Measurements from ENCODE around the gene APBA2. TPM values are rescaled to one million over a fixed set of nuclear protein-coding genes. Genes with fewer than 3 reads are reported as not detected.
A peak's percentile ranks its signal among the peaks of the same experiment; 100 is the strongest.
"Not testable (repeated sequence)": the region's sequence is repeated elsewhere in the genome, so short reads cannot be mapped to it uniquely, and the experiment has no call there.

The APBA2 gene
- total RNA-seq, 1 donor from 2014 or later: 19.6 TPM

DNA sequence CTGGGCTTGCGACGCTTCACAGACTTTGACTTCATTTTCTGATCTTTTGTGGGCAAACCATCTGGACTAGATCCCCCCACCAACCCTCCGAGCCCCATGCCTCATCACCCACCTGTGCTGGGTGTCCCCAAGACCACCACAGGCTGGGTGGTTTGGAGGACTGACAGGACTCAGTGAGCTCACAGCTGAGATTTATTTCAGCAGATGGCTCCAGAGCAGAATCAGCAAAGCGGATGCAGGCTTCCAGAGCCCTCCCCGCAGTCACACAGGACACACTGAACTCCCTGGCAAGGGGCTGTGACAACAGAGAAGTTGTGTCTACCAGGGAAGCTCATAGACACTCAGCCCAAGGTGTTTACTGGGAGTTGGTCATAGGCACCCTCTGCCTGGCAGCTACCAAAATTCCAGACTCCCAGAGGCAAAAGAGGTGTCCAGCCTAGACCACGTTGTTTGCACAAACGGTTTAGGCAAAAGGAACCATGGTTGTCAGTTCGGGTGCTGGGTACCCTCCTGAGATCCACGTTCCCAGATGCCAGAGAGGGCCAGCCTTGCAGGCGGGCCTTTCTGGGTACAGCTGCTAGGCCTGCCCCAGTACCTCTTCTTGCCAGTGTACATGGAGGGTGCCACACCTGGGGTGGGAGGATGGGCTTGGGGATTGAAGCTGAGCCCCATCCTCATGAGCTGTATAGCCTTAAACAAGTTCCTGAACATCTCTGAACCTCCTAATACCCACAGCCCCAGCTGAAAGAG is 213.5 kb downstream of the APBA2 start:
- TF ChIP-seq POLR2A (IDR thresholded peaks at IDR 0.05): no peak
- TF ChIP-seq, protein P1, sequence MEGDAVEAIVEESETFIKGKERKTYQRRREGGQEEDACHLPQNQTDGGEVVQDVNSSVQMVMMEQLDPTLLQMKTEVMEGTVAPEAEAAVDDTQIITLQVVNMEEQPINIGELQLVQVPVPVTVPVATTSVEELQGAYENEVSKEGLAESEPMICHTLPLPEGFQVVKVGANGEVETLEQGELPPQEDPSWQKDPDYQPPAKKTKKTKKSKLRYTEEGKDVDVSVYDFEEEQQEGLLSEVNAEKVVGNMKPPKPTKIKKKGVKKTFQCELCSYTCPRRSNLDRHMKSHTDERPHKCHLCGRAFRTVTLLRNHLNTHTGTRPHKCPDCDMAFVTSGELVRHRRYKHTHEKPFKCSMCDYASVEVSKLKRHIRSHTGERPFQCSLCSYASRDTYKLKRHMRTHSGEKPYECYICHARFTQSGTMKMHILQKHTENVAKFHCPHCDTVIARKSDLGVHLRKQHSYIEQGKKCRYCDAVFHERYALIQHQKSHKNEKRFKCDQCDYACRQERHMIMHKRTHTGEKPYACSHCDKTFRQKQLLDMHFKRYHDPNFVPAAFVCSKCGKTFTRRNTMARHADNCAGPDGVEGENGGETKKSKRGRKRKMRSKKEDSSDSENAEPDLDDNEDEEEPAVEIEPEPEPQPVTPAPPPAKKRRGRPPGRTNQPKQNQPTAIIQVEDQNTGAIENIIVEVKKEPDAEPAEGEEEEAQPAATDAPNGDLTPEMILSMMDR (IDR thresholded peaks at IDR 0.05): no peak
- TF ChIP-seq POLR2AphosphoS5 (IDR thresholded peaks at IDR 0.05; ENCODE audit: insufficient read depth in 1 of 2, low read depth in 1 of 2): no peak
- no peak for DNase-seq (ENCODE audit: extremely low spot score in 2 of 2)
- no peaks in the 10 kb centered on the region for H3K27me3 ChIP-seq
- peaks cover 7% of the 10 kb centered on the region for H3K4me1 ChIP-seq
- intact Hi-C loops (cut with DNase I): no loop called here
- no peak overlapping the region for H3K4me3 ChIP-seq
- H3K27ac ChIP-seq: no peak overlapping the region
- no peaks in the 10 kb centered on the region for H3K9me3 ChIP-seq
- H3K36me3 ChIP-seq: no peaks in the 10 kb centered on the region

DNA sequence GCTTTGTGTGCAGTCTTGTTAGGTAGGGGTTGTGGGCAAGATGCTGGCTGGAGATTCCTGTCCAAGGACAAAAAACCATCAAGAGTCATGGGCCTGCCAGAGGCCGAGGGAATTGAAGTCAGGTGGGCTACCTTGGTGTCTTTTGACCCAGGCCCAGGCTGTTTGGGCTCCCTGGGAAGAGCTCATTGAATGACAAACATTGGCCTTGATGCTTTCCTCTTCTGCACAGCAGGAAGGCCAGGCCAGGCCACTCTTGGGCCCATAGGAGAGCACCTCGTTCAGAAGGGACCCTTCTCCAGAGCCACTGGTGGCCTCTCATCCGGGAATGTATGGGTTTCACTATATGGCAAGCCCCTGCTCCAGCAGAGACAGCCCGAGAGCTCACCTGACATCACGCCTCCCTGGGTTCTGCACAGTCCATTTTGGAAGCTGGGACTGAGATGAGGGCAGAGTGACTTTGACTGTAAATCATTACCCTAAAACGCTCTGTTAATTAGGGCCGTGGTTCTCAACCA is 214.8 kb downstream of the APBA2 start:
- intact Hi-C loops (cut with DNase I): no loop called here
- Histone ChIP-seq H3K27me3 (no peaks in the 10 kb centered on the region), H3K27ac (no peak overlapping the region), H3K4me3 (no peak overlapping the region), H3K36me3 (no peaks in the 10 kb centered on the region), H3K9me3 (no peaks in the 10 kb centered on the region), H3K4me1 (peaks cover 7% of the 10 kb centered on the region)
- TF ChIP-seq, protein P1 (IDR thresholded peaks at IDR 0.05): no peak
- TF ChIP-seq POLR2AphosphoS5 (IDR thresholded peaks at IDR 0.05; ENCODE audit: insufficient read depth in 1 of 2, low read depth in 1 of 2) (no peak), POLR2A (IDR thresholded peaks at IDR 0.05) (no peak)
- no peak for DNase-seq (ENCODE audit: extremely low spot score in 2 of 2)

DNA sequence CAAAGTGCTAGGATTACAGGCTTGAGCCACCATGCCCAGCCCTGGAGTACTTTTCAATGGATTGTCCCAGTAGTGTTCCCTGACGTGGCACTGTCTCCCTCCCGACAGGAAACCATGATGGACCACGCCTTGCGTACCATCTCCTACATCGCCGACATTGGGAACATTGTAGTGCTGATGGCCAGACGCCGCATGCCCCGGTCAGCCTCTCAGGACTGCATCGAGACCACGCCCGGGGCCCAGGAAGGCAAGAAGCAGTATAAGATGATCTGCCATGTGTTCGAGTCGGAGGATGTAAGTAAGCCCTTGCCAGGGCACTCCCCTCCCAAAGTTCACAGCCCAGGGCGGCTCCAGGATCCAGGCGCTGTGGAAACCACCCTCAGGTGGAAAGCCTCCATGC is 215.7 kb downstream of the APBA2 start:
- H3K9me3 ChIP-seq: no peaks in the 10 kb centered on the region
- no peak overlapping the region for H3K4me3 ChIP-seq
- no peak for DNase-seq (ENCODE audit: extremely low spot score in 2 of 2)
- TF ChIP-seq, protein P1 (IDR thresholded peaks at IDR 0.05): no peak
- TF ChIP-seq POLR2AphosphoS5 (IDR thresholded peaks at IDR 0.05; ENCODE audit: insufficient read depth in 1 of 2, low read depth in 1 of 2) (no peak), POLR2A (IDR thresholded peaks at IDR 0.05) (no peak)
- no peak overlapping the region for H3K27ac ChIP-seq
- H3K4me1 ChIP-seq: peaks cover 7% of the 10 kb centered on the region
- no peaks in the 10 kb centered on the region for H3K27me3 ChIP-seq
- no peaks in the 10 kb centered on the region for H3K36me3 ChIP-seq
- intact Hi-C loops (cut with DNase I): no loop called here

DNA sequence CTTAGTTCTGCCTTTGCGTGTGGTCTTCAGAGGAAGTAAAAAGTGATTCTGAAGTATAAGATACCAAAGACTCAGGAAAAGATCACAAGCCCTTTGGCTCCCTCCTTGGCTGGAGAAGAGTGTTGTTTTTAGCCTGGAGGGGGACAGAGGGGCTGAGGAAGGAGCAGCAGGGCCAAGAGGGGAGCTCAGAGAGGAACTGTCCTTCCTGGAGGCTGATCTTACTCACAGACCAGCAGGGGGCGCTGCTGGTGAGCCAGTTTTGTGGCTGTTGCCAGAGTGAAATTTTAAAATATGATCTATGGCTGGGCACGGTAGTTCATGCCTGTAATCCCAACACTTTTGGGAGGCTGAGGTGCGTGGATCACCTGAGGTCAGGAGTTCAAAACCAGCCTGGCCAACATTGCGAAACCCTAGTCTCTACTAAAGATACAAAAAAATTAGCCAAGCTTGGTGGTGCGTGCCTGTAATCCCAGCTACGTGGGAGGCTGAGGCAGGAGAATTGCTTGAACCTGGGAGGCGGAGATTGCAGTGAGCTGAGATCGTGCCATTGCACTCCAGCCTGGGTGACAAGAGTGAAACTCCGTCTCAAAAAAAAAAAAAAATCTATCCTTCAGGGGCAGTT is 216.5 kb downstream of the APBA2 start:
- TF ChIP-seq, protein P1 (IDR thresholded peaks at IDR 0.05): peak in 2 of 3 experiments; percentile 16 to 32

More for the DNA sequence above, 216.5 kb downstream of the APBA2 start:
- H3K9me3 ChIP-seq; DNase-seq (ENCODE audit: extremely low spot score in 2 of 2); H3K36me3 ChIP-seq; H3K4me3 ChIP-seq; H3K4me1 ChIP-seq; H3K27ac ChIP-seq; intact Hi-C loops (cut with DNase I); H3K27me3 ChIP-seq: not testable (repeated sequence)
